ENCODE results near the gene SDC4. TPM values are rescaled to one million over a fixed set of nuclear protein-coding genes. Genes with fewer than 3 reads are reported as not detected.

Gene SDC4
- total RNA-seq, 2 donors from 2014 or later: 62.0 to 97.6 TPM

DNA sequence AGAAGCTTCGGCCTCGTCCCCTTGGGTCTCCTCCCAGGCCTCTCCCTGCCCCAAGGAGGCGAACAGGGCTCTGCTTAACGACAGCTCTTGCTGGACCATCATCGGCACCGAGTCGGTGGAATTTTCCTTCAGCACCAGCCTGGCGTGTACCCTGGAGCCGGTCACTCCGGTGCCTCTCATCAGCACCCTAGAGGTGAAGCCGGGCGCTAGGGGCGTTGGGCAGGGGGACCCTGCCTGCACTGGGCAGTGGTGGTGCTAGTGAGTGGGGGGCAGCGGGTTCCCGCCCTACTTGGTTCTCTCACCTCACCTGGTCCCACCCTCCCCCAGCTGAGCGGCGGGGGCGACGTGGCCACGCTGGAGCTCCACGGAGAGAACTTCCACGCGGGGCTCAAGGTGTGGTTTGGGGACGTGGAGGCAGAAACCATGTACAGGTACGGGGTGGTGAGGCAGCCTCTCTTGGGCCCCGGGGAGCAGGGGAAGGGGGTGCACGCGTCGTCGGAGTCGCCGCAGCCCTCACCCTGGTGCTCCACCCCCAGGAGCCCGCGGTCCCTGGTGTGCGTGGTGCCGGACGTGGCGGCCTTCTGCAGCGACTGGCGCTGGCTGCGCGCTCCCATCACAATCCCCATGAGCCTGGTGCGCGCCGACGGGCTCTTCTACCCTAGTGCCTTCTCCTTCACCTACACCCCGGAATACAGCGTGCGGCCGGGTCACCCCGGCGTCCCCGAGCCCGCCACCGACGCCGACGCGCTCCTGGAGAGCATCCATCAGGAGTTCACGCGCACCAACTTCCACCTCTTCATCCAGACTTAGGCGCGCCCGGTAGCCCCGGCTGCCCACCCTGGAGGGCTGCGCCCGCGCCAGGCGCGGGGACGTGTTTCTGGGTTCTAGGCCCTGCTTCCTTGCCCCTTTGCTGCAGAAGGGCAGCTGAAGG, 31.8 kb downstream of the SDC4 start:
- no peaks in the 10 kb centered on the region for H3K27me3 ChIP-seq
- H3K4me1 ChIP-seq: peaks cover 66% of the 10 kb centered on the region
- intact Hi-C loops (cut with DNase I): loop anchor here (5.0 to 10.0 kb wide), 2 partner anchors 126 to 272 kb away; no protein-coding TSS in a partner anchor
- H3K27ac ChIP-seq: peak overlapping the region in 2 of 4 donors; percentile 5 to 14
- no peak for ATAC-seq
- no peak overlapping the region for H3K4me3 ChIP-seq
- peak in 2 of 4 donors; percentile 26 to 39 for DNase-seq
- no peaks in the 10 kb centered on the region for H3K9me3 ChIP-seq
- 54 to 75% methylated on average over 29 to 68 of the region's 71 CpGs for WGBS, 2 donors
- TF ChIP-seq POLR2A (IDR thresholded peaks at IDR 0.05): peak in 1 of 3 donors; percentile 6
- TF ChIP-seq, protein P1, sequence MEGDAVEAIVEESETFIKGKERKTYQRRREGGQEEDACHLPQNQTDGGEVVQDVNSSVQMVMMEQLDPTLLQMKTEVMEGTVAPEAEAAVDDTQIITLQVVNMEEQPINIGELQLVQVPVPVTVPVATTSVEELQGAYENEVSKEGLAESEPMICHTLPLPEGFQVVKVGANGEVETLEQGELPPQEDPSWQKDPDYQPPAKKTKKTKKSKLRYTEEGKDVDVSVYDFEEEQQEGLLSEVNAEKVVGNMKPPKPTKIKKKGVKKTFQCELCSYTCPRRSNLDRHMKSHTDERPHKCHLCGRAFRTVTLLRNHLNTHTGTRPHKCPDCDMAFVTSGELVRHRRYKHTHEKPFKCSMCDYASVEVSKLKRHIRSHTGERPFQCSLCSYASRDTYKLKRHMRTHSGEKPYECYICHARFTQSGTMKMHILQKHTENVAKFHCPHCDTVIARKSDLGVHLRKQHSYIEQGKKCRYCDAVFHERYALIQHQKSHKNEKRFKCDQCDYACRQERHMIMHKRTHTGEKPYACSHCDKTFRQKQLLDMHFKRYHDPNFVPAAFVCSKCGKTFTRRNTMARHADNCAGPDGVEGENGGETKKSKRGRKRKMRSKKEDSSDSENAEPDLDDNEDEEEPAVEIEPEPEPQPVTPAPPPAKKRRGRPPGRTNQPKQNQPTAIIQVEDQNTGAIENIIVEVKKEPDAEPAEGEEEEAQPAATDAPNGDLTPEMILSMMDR (IDR thresholded peaks at IDR 0.05): no peak
- peaks cover 0 to 2% of the 10 kb centered on the region in 2 donors for H3K36me3 ChIP-seq (replicated peaks in 1 of 2; ENCODE audit: insufficient read depth in 1 of 2, low read depth in 2 of 2)

DNA sequence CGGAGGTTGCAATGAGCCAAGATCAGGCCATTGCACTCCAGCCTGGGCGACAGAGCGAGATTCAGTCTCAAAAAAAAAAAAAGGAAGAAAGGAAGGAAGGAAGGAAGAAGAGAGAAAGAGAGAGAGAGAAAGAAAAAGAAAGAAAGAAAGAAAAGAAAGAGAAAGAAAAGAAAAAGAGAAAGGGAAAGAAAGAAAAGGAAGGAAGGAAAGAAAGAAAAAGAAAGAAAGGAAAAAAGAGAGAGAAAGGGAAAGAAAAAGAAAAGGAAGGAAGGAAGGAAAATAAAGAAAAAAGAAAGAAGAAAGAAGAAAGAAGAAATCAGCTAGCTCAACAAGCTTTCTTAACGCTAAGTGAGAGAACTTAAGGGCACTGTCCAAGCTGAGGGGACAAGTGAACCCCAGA, 32.6 kb downstream of the SDC4 start:
- TF ChIP-seq, protein P1 (IDR thresholded peaks at IDR 0.05): no peak
- TF ChIP-seq POLR2A (IDR thresholded peaks at IDR 0.05): peak in 1 of 3 donors; percentile 6
- no peak for DNase-seq
- H3K4me1 ChIP-seq: peaks cover 71% of the 10 kb centered on the region
- 85 to 89% methylated on average over 4 of the region's 4 CpGs for WGBS, 2 donors
- peaks cover 0 to 2% of the 10 kb centered on the region in 2 donors for H3K36me3 ChIP-seq (replicated peaks in 1 of 2; ENCODE audit: insufficient read depth in 1 of 2, low read depth in 2 of 2)
- intact Hi-C loops (cut with DNase I): loop anchor here (5.0 to 10.0 kb wide), 2 partner anchors 127 to 271 kb away; no protein-coding TSS in a partner anchor
- H3K4me3 ChIP-seq: no peak overlapping the region
- H3K27me3 ChIP-seq: no peaks in the 10 kb centered on the region
- ATAC-seq: no peak
- no peak overlapping the region for H3K27ac ChIP-seq
- no peaks in the 10 kb centered on the region for H3K9me3 ChIP-seq

DNA sequence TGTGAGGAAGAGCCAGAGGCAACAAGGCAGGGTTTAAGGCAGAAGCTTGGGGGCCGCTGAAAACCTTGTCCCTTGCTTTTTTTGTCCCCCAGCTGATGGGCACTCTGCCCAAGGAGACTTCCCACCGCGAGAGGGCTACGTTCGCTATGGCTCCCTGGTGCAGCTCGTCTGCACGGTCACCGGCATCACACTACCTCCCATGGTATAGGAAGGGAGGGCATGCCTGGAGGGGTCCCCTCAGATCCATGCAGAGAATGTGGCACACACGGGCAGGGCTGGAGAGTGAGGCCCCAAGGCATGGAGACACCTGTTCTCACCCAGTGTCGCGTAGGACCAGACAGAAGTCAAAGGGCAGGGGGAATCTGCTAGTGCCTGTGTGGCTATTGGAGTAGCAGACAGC, 34.3 kb downstream of the SDC4 start:
- DNase-seq: peak in 1 of 4 donors; percentile 15
- no peaks in the 10 kb centered on the region for H3K27me3 ChIP-seq
- no peak for ATAC-seq
- intact Hi-C loops (cut with DNase I): loop anchor here (10.0 kb wide), 1 partner anchor 269 kb away; no protein-coding TSS in a partner anchor
- 40 to 57% methylated on average over 3 to 11 of the region's 11 CpGs for WGBS, 2 donors
- peaks cover 0 to 2% of the 10 kb centered on the region in 2 donors for H3K36me3 ChIP-seq (replicated peaks in 1 of 2; ENCODE audit: insufficient read depth in 1 of 2, low read depth in 2 of 2)
- peaks cover 79% of the 10 kb centered on the region for H3K4me1 ChIP-seq
- peak overlapping the region in 2 of 4 donors; percentile 10 to 15 for H3K27ac ChIP-seq
- no peak overlapping the region for H3K4me3 ChIP-seq
- TF ChIP-seq, protein P1 (IDR thresholded peaks at IDR 0.05): no peak
- no peak for TF ChIP-seq POLR2A (IDR thresholded peaks at IDR 0.05)
- H3K9me3 ChIP-seq: no peaks in the 10 kb centered on the region

DNA sequence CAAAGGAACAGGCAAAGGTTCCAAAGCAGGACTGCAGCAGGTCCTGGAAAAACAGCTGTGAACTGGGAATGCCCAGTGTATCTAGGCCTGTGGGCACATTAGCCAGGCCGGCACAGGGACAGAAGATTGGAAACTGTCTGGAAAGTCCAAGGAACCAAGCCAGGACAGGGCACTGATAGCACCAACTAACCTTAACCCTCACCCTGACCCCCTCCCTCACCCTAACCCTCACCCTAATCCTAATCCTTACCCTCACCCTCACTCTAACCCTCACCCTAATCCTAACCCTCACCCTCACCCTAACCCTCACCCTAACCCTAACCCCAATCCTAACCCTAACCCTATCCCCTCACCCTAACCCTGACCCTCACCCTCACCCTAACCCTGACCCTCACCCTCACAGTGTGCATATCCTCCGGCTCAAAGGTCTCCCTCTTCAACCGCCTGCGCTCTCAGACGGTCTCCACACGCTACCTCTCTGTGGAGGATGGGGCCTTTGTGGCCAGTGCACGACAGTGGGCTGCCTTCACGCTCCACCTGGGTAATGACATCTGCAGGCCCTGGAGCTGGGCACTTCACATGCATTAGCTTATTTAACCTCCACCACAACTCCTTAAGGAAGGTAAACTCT, 35.0 kb downstream of the SDC4 start:
- no peak overlapping the region for H3K4me3 ChIP-seq
- H3K9me3 ChIP-seq: no peaks in the 10 kb centered on the region
- TF ChIP-seq POLR2A (IDR thresholded peaks at IDR 0.05): no peak
- TF ChIP-seq, protein P1 (IDR thresholded peaks at IDR 0.05): no peak
- intact Hi-C loops (cut with DNase I): loop anchor here (10.0 kb wide), 1 partner anchor 268 kb away; no protein-coding TSS in a partner anchor
- no peaks in the 10 kb centered on the region for H3K27me3 ChIP-seq
- WGBS, 2 donors: 61 to 73% methylated on average over 8 of the region's 8 CpGs
- peaks cover 0 to 2% of the 10 kb centered on the region in 2 donors for H3K36me3 ChIP-seq (replicated peaks in 1 of 2; ENCODE audit: insufficient read depth in 1 of 2, low read depth in 2 of 2)
- DNase-seq (no peak), ATAC-seq (no peak)
- peaks cover 79% of the 10 kb centered on the region for H3K4me1 ChIP-seq
- H3K27ac ChIP-seq: peak overlapping the region in 2 of 4 donors; percentile 17 to 50
